ENCODE results near the gene LHFPL2.
"Not testable (repeated sequence)": the region's sequence is repeated elsewhere in the genome, so short reads cannot be mapped to it uniquely, and the experiment has no call there.

Gene LHFPL2

GRCh38 chr5:78673827-78674226, 25.3 kb upstream of the LHFPL2 start:
- H3K4me1 Mint-ChIP-seq; H3K27me3 Mint-ChIP-seq; H3K27ac Mint-ChIP-seq; ATAC-seq (ENCODE audit: low read depth); H3K9me3 Mint-ChIP-seq; H3K4me3 Mint-ChIP-seq; H3K36me3 Mint-ChIP-seq; DNase-seq (ENCODE audit: low spot score in 2 of 2): not testable (repeated sequence)

- peaks cover 10% of the 10 kb centered on the region for H3K4me1 Mint-ChIP-seq
- no peak overlapping the region for H3K27ac Mint-ChIP-seq
- no peak overlapping the region for H3K4me3 Mint-ChIP-seq
- H3K27me3 Mint-ChIP-seq = no peaks in the 10 kb centered on the region
- peaks cover 9% of the 10 kb centered on the region for H3K9me3 Mint-ChIP-seq
- DNase-seq (ENCODE audit: low spot score in 2 of 2) (no peak), ATAC-seq (ENCODE audit: low read depth) (no peak)
- H3K36me3 Mint-ChIP-seq = no peaks in the 10 kb centered on the region
Observed at GRCh38 chr5:78672154-78672553, 23.6 kb upstream of the LHFPL2 start.

- H3K4me1 Mint-ChIP-seq = peaks cover 10% of the 10 kb centered on the region
- DNase-seq (ENCODE audit: low spot score in 2 of 2) (no peak), ATAC-seq (ENCODE audit: low read depth) (no peak)
- no peak overlapping the region for H3K4me3 Mint-ChIP-seq
- peaks cover 9% of the 10 kb centered on the region for H3K9me3 Mint-ChIP-seq
- H3K27ac Mint-ChIP-seq = no peak overlapping the region
- H3K27me3 Mint-ChIP-seq = no peaks in the 10 kb centered on the region
- no peaks in the 10 kb centered on the region for H3K36me3 Mint-ChIP-seq
Observed at GRCh38 chr5:78671609-78672008, 23.0 kb upstream of the LHFPL2 start.

GRCh38 chr5:78670701-78671269, 22.2 kb upstream of the LHFPL2 start:
- H3K27ac Mint-ChIP-seq = no peak overlapping the region
- H3K36me3 Mint-ChIP-seq = no peaks in the 10 kb centered on the region
- H3K9me3 Mint-ChIP-seq = peaks cover 9% of the 10 kb centered on the region
- H3K4me1 Mint-ChIP-seq = peaks cover 10% of the 10 kb centered on the region
- no peak overlapping the region for H3K4me3 Mint-ChIP-seq
- H3K27me3 Mint-ChIP-seq = no peaks in the 10 kb centered on the region
- no peak for ATAC-seq (ENCODE audit: low read depth)
- no peak for DNase-seq (ENCODE audit: low spot score in 2 of 2)

- DNase-seq (ENCODE audit: low spot score in 2 of 2) (no peak), ATAC-seq (ENCODE audit: low read depth) (no peak)
- peaks cover 10% of the 10 kb centered on the region for H3K4me1 Mint-ChIP-seq
- H3K4me3 Mint-ChIP-seq = no peak overlapping the region
- H3K27ac Mint-ChIP-seq = peak overlapping the region; percentile 17
- H3K36me3 Mint-ChIP-seq = no peaks in the 10 kb centered on the region
- peaks cover 1% of the 10 kb centered on the region for H3K27me3 Mint-ChIP-seq
- peaks cover 9% of the 10 kb centered on the region for H3K9me3 Mint-ChIP-seq
Observed at GRCh38 chr5:78669331-78669730, 20.8 kb upstream of the LHFPL2 start.

GRCh38 chr5:78667461-78668103, 19.0 kb upstream of the LHFPL2 start:
- H3K27ac Mint-ChIP-seq = no peak overlapping the region
- H3K27me3 Mint-ChIP-seq = peaks cover 1% of the 10 kb centered on the region
- H3K4me1 Mint-ChIP-seq = peaks cover 11% of the 10 kb centered on the region
- DNase-seq (ENCODE audit: low spot score in 2 of 2) = no peak
- no peak for ATAC-seq (ENCODE audit: low read depth)
- H3K9me3 Mint-ChIP-seq = peaks cover 7% of the 10 kb centered on the region
- H3K36me3 Mint-ChIP-seq = no peaks in the 10 kb centered on the region
- no peak overlapping the region for H3K4me3 Mint-ChIP-seq

- not testable (repeated sequence) for DNase-seq (ENCODE audit: low spot score in 2 of 2); H3K36me3 Mint-ChIP-seq; H3K27me3 Mint-ChIP-seq; ATAC-seq (ENCODE audit: low read depth); H3K27ac Mint-ChIP-seq; H3K9me3 Mint-ChIP-seq; H3K4me3 Mint-ChIP-seq
- peaks cover 15% of the 10 kb centered on the region for H3K4me1 Mint-ChIP-seq
Observed at GRCh38 chr5:78666975-78667374, 18.4 kb upstream of the LHFPL2 start.

- Mint-ChIP-seq H3K27me3 (peaks cover 1% of the 10 kb centered on the region), H3K27ac (no peak overlapping the region), H3K36me3 (no peaks in the 10 kb centered on the region), H3K9me3 (peaks cover 7% of the 10 kb centered on the region), H3K4me3 (no peak overlapping the region), H3K4me1 (peaks cover 17% of the 10 kb centered on the region)
- DNase-seq (ENCODE audit: low spot score in 2 of 2) = no peak
- no peak for ATAC-seq (ENCODE audit: low read depth)
Observed at GRCh38 chr5:78666041-78666444, 17.5 kb upstream of the LHFPL2 start.

- Mint-ChIP-seq H3K9me3 (peaks cover 7% of the 10 kb centered on the region), H3K36me3 (no peaks in the 10 kb centered on the region), H3K27me3 (peaks cover 1% of the 10 kb centered on the region), H3K27ac (no peak overlapping the region), H3K4me3 (no peak overlapping the region), H3K4me1 (peaks cover 17% of the 10 kb centered on the region)
- ATAC-seq (ENCODE audit: low read depth) (no peak), DNase-seq (ENCODE audit: low spot score in 2 of 2) (no peak)
Observed at GRCh38 chr5:78665534-78665933, 17.0 kb upstream of the LHFPL2 start.

- ATAC-seq (ENCODE audit: low read depth) (no peak), DNase-seq (ENCODE audit: low spot score in 2 of 2) (no peak)
- Mint-ChIP-seq H3K36me3 (no peaks in the 10 kb centered on the region), H3K4me1 (peaks cover 8% of the 10 kb centered on the region), H3K4me3 (no peak overlapping the region), H3K27me3 (peaks cover 1% of the 10 kb centered on the region), H3K27ac (no peak overlapping the region), H3K9me3 (no peaks in the 10 kb centered on the region)
Observed at GRCh38 chr5:78662323-78662722, 13.8 kb upstream of the LHFPL2 start.

GRCh38 chr5:78661691-78662090, 13.1 kb upstream of the LHFPL2 start:
- H3K27me3 Mint-ChIP-seq = peaks cover 1% of the 10 kb centered on the region
- no peak for ATAC-seq (ENCODE audit: low read depth)
- H3K36me3 Mint-ChIP-seq = no peaks in the 10 kb centered on the region
- no peak for DNase-seq (ENCODE audit: low spot score in 2 of 2)
- peaks cover 8% of the 10 kb centered on the region for H3K4me1 Mint-ChIP-seq
- no peaks in the 10 kb centered on the region for H3K9me3 Mint-ChIP-seq
- H3K4me3 Mint-ChIP-seq = no peak overlapping the region
- no peak overlapping the region for H3K27ac Mint-ChIP-seq

- Mint-ChIP-seq H3K27ac (no peak overlapping the region), H3K4me3 (no peak overlapping the region), H3K4me1 (peaks cover 8% of the 10 kb centered on the region), H3K36me3 (no peaks in the 10 kb centered on the region), H3K27me3 (peaks cover 1% of the 10 kb centered on the region), H3K9me3 (no peaks in the 10 kb centered on the region)
- no peak for DNase-seq (ENCODE audit: low spot score in 2 of 2)
- no peak for ATAC-seq (ENCODE audit: low read depth)
Observed at GRCh38 chr5:78661044-78661443, 12.5 kb upstream of the LHFPL2 start.

- no peak overlapping the region for H3K4me3 Mint-ChIP-seq
- no peaks in the 10 kb centered on the region for H3K9me3 Mint-ChIP-seq
- DNase-seq (ENCODE audit: low spot score in 2 of 2) = no peak
- H3K27me3 Mint-ChIP-seq = no peaks in the 10 kb centered on the region
- no peak for ATAC-seq (ENCODE audit: low read depth)
- H3K4me1 Mint-ChIP-seq = peaks cover 8% of the 10 kb centered on the region
- no peaks in the 10 kb centered on the region for H3K36me3 Mint-ChIP-seq
- no peak overlapping the region for H3K27ac Mint-ChIP-seq
Observed at GRCh38 chr5:78660401-78660800, 11.8 kb upstream of the LHFPL2 start.

GRCh38 chr5:78659714-78660113, 11.1 kb upstream of the LHFPL2 start:
- Mint-ChIP-seq H3K27ac (no peak overlapping the region), H3K36me3 (no peaks in the 10 kb centered on the region), H3K9me3 (no peaks in the 10 kb centered on the region), H3K27me3 (no peaks in the 10 kb centered on the region), H3K4me1 (peaks cover 8% of the 10 kb centered on the region), H3K4me3 (no peak overlapping the region)
- no peak for DNase-seq (ENCODE audit: low spot score in 2 of 2)
- ATAC-seq (ENCODE audit: low read depth) = no peak

- Mint-ChIP-seq H3K9me3 (no peaks in the 10 kb centered on the region), H3K36me3 (no peaks in the 10 kb centered on the region), H3K27ac (no peak overlapping the region), H3K4me1 (peaks cover 8% of the 10 kb centered on the region), H3K27me3 (no peaks in the 10 kb centered on the region), H3K4me3 (no peak overlapping the region)
- DNase-seq (ENCODE audit: low spot score in 2 of 2) (no peak), ATAC-seq (ENCODE audit: low read depth) (no peak)
Observed at GRCh38 chr5:78659114-78659513, 10.5 kb upstream of the LHFPL2 start.

Data from memory B cell (primary cell).